GM21529 (cell line): ENCODE measurements around the gene PRAMEF9.
"Not testable (repeated sequence)": the region's sequence is repeated elsewhere in the genome, so short reads cannot be mapped to it uniquely, and the experiment has no call there.

Source experiments
- ATAC-seq: cut with Tn5 transposase; IDR thresholded peaks from one replicate; pipeline ENCODE4 v1.9.1; 2021; ENCODE audit not compliant: unreplicated experiment

Gene PRAMEF9

GRCh38 chr1:13171548-13171947 is at the start of gene PRAMEF9:
TSS of gene PRAMEF9 (plus strand) at chr1:13171848. CDS start at chr1:13175281, 3,433 bp downstream.
- ATAC-seq = not testable (repeated sequence)

- ATAC-seq = not testable (repeated sequence)
Measured at GRCh38 chr1:13155909-13156308, 15.7 kb upstream of the PRAMEF9 start, which contains the start of gene PRAMEF26. TSS of gene PRAMEF26 (minus strand) at chr1:13156009. CDS start at chr1:13153095, 2,914 bp downstream.

- not testable (repeated sequence) for ATAC-seq
Measured at GRCh38 chr1:13165531-13165930, 6.1 kb upstream of the PRAMEF9 start, which contains the start of gene HNRNPCL4. TSS of gene HNRNPCL4 (minus strand) at chr1:13165631. CDS start at chr1:13165467, 164 bp downstream.

- not testable (repeated sequence) for ATAC-seq
Measured at GRCh38 chr1:13201309-13201708, 29.7 kb downstream of the PRAMEF9 start, which contains the start of gene PRAMEF13. TSS of gene PRAMEF13 (minus strand) at chr1:13201409. CDS start at chr1:13199589, 1,820 bp downstream.

GRCh38 chr1:13208712-13209111 is 37.1 kb downstream of the PRAMEF9 start:
- not testable (repeated sequence) for ATAC-seq

- ATAC-seq = not testable (repeated sequence)
Measured at GRCh38 chr1:13216619-13217018, 45.0 kb downstream of the PRAMEF9 start.

- ATAC-seq = not testable (repeated sequence)
Measured at GRCh38 chr1:13219203-13219602, 47.6 kb downstream of the PRAMEF9 start.

- not testable (repeated sequence) for ATAC-seq
Measured at GRCh38 chr1:13222788-13223187, 51.1 kb downstream of the PRAMEF9 start.

- ATAC-seq = no peak
Measured at GRCh38 chr1:13224480-13225060, 52.9 kb downstream of the PRAMEF9 start.

- not testable (repeated sequence) for ATAC-seq
Measured at GRCh38 chr1:13225675-13226204, 54.1 kb downstream of the PRAMEF9 start, which contains the start of gene PRAMEF18. TSS of gene PRAMEF18 (minus strand) at chr1:13226154. CDS start at chr1:13226106, 48 bp downstream.

- ATAC-seq = not testable (repeated sequence)
Measured at GRCh38 chr1:13227271-13228055, 55.8 kb downstream of the PRAMEF9 start.

- ATAC-seq = no peak
Measured at GRCh38 chr1:13228343-13228781, 56.7 kb downstream of the PRAMEF9 start.
